ENCODE data around the gene NFYA. TPM values are rescaled to one million over a fixed set of nuclear protein-coding genes. Genes with fewer than 3 reads are reported as not detected.

The NFYA gene
- total and polyA plus RNA-seq, 2 of the 4 experiments (the other 2 are of a cell fraction) = 10.9 to 28.5 TPM

GRCh38 chr6:41045664-41046063, 27.1 kb upstream of the NFYA start:
- ATAC-seq (ENCODE audit: low read depth) (no peak), DNase-seq (no peak)
- no peak overlapping the region for H3K18ac ChIP-seq (ENCODE audit: low read depth, low read length)
- H3K9me1 ChIP-seq (ENCODE audit: insufficient read depth, low read length) = 0 out of 2 replicates have a peak, but pooled peaks cover 4% of the 10 kb centered on the region
- H3K27ac ChIP-seq (ENCODE audit: insufficient read depth, low read length) = no peak overlapping the region
- no peak overlapping the region for H2BK120ac ChIP-seq (ENCODE audit: low read depth, low read length)
- H3K36me3 ChIP-seq (ENCODE audit: control insufficient read depth, insufficient read depth, low read length) = no peaks in the 10 kb centered on the region
- no peak overlapping the region for H4K91ac ChIP-seq (ENCODE audit: insufficient read depth, low read depth, low read length)
- no peaks in the 10 kb centered on the region for H4K20me1 ChIP-seq (ENCODE audit: insufficient read depth, low read length)
- H3K4ac ChIP-seq (ENCODE audit: low read depth, low read length) = no peak overlapping the region
- no peak overlapping the region for H4K5ac ChIP-seq (ENCODE audit: low read depth, low read length)
- H2BK5ac ChIP-seq (ENCODE audit: low read depth, low read length, poor library complexity, severe bottlenecking) = no peak overlapping the region
- H2AFZ ChIP-seq (replicated peaks; ENCODE audit: low read length, poor library complexity) = no peak overlapping the region
- no TSS peak for BruUV-seq (replicated peaks)
- ChIA-PET POLR2A (ENCODE audit: unreplicated experiment) (no interaction called here), CTCF (interaction anchor here (0.7 to 1.5 kb wide), 2 partner anchors 11 to 222 kb away, joined by 3 to 4 read pairs; no protein-coding TSS in a partner anchor)
- peaks cover 16% of the 10 kb centered on the region for H3K27me3 ChIP-seq (ENCODE audit: control insufficient read depth, insufficient read depth, low read length)
- no peak overlapping the region for H2BK20ac ChIP-seq (ENCODE audit: low read depth, low read length)
- dilution Hi-C loops (cut with HindIII; ENCODE audit: low sequenced_read_pairs, unreplicated experiment) (no loop called here), in situ Hi-C loops (cut with MboI; ENCODE audit: low sequenced_read_pairs) (loop anchor here (25.0 kb wide), 2 partner anchors 1058 to 1683 kb away; no protein-coding TSS in a partner anchor), intact Hi-C loops (cut with micrococcal nuclease) (no loop called here)
- H3K4me2 ChIP-seq (ENCODE audit: low read depth, low read length) = no peak overlapping the region
- H3K9me3 ChIP-seq (ENCODE audit: control insufficient read depth, insufficient read depth, low read length) = no peaks in the 10 kb centered on the region
- H3K23ac ChIP-seq (ENCODE audit: low read depth, low read length) = no peak overlapping the region
- H3K79me1 ChIP-seq (ENCODE audit: low read depth in 1 of 2, low read length in 2 of 2) = no peaks in the 10 kb centered on the region
- H3K4me1 ChIP-seq (ENCODE audit: control insufficient read depth, insufficient read depth, low read length) = no peaks in the 10 kb centered on the region
- no peak overlapping the region for H3K14ac ChIP-seq (replicated peaks; ENCODE audit: low read depth, low read length)
- H4K8ac ChIP-seq (ENCODE audit: low read depth in 2 of 2, low read length in 2 of 2) = no peak overlapping the region
- WGBS, 2 experiments (ENCODE audit: extremely low coverage in 2 of 2, insufficient read length in 1 of 2) = no CpG with 5 or more reads among the region's 5 CpGs
- no peak overlapping the region for H2BK15ac ChIP-seq (ENCODE audit: low read depth, low read length)
- no peak for TF ChIP-seq FOS (IDR thresholded peaks at IDR 0.05; ENCODE audit: low read depth, low read length)
- no peak for TF ChIP-seq MAZ (IDR thresholded peaks at IDR 0.05; ENCODE audit: borderline replicate concordance, low read depth, low read length)
- TF ChIP-seq RAD21 (IDR thresholded peaks at IDR 0.05; ENCODE audit: low read length) = no peak
- TF ChIP-seq POLR2A (IDR thresholded peaks at IDR 0.05; ENCODE audit: low read depth, low read length) = no peak
- TF ChIP-seq, protein P1, sequence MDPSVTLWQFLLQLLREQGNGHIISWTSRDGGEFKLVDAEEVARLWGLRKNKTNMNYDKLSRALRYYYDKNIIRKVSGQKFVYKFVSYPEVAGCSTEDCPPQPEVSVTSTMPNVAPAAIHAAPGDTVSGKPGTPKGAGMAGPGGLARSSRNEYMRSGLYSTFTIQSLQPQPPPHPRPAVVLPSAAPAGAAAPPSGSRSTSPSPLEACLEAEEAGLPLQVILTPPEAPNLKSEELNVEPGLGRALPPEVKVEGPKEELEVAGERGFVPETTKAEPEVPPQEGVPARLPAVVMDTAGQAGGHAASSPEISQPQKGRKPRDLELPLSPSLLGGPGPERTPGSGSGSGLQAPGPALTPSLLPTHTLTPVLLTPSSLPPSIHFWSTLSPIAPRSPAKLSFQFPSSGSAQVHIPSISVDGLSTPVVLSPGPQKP (IDR thresholded peaks at IDR 0.05; ENCODE audit: borderline replicate concordance, low read depth, low read length) = no peak
- TF ChIP-seq CEBPB (IDR thresholded peaks at IDR 0.05; ENCODE audit: low read depth, low read length) = no peak
- no peak for TF ChIP-seq BHLHE40 (IDR thresholded peaks at IDR 0.05; ENCODE audit: low read depth, low read length)
- no peak for TF ChIP-seq NFE2L2 (IDR thresholded peaks at IDR 0.05; ENCODE audit: low read depth, low read length)
- TF ChIP-seq MAFK (IDR thresholded peaks at IDR 0.05; ENCODE audit: low read depth, low read length) = no peak
- TF ChIP-seq, protein P2, sequence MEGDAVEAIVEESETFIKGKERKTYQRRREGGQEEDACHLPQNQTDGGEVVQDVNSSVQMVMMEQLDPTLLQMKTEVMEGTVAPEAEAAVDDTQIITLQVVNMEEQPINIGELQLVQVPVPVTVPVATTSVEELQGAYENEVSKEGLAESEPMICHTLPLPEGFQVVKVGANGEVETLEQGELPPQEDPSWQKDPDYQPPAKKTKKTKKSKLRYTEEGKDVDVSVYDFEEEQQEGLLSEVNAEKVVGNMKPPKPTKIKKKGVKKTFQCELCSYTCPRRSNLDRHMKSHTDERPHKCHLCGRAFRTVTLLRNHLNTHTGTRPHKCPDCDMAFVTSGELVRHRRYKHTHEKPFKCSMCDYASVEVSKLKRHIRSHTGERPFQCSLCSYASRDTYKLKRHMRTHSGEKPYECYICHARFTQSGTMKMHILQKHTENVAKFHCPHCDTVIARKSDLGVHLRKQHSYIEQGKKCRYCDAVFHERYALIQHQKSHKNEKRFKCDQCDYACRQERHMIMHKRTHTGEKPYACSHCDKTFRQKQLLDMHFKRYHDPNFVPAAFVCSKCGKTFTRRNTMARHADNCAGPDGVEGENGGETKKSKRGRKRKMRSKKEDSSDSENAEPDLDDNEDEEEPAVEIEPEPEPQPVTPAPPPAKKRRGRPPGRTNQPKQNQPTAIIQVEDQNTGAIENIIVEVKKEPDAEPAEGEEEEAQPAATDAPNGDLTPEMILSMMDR (conservative IDR thresholded peaks at IDR 0.05; ENCODE audit: low read depth, low read length) = no peak
- TF ChIP-seq MXI1 (IDR thresholded peaks at IDR 0.05; ENCODE audit: borderline replicate concordance, low read depth, low read length) = no peak
- TF ChIP-seq RCOR1 (IDR thresholded peaks at IDR 0.05; ENCODE audit: insufficient replicate concordance, low read length) = no peak
- TF ChIP-seq, protein P3, sequence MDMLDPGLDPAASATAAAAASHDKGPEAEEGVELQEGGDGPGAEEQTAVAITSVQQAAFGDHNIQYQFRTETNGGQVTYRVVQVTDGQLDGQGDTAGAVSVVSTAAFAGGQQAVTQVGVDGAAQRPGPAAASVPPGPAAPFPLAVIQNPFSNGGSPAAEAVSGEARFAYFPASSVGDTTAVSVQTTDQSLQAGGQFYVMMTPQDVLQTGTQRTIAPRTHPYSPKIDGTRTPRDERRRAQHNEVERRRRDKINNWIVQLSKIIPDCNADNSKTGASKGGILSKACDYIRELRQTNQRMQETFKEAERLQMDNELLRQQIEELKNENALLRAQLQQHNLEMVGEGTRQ (IDR thresholded peaks at IDR 0.05; ENCODE audit: low read depth, low read length) = no peak
- TF ChIP-seq SMC3 (IDR thresholded peaks at IDR 0.05; ENCODE audit: low read depth, low read length) = no peak
- TF ChIP-seq CHD1 (IDR thresholded peaks at IDR 0.05; ENCODE audit: low read depth, low read length) = no peak
- TF ChIP-seq RFX5 (IDR thresholded peaks at IDR 0.05; ENCODE audit: low read depth, low read length) = no peak
- H2AK5ac ChIP-seq (ENCODE audit: low read depth, low read length) = no peak overlapping the region
- H3K56ac ChIP-seq (ENCODE audit: extremely low read depth, insufficient read depth, low read length) = no peak overlapping the region
- H3K9ac ChIP-seq (ENCODE audit: low read depth, low read length) = no peak overlapping the region
- no peak overlapping the region for H3K4me3 ChIP-seq (ENCODE audit: insufficient read depth, low read depth, low read length)
- H2AK9ac ChIP-seq (replicated peaks; ENCODE audit: low read depth, low read length, poor library complexity) = no peak overlapping the region

Measured in IMR-90 (cell line).